Measurements from ENCODE around the gene GUK1.

DNA sequence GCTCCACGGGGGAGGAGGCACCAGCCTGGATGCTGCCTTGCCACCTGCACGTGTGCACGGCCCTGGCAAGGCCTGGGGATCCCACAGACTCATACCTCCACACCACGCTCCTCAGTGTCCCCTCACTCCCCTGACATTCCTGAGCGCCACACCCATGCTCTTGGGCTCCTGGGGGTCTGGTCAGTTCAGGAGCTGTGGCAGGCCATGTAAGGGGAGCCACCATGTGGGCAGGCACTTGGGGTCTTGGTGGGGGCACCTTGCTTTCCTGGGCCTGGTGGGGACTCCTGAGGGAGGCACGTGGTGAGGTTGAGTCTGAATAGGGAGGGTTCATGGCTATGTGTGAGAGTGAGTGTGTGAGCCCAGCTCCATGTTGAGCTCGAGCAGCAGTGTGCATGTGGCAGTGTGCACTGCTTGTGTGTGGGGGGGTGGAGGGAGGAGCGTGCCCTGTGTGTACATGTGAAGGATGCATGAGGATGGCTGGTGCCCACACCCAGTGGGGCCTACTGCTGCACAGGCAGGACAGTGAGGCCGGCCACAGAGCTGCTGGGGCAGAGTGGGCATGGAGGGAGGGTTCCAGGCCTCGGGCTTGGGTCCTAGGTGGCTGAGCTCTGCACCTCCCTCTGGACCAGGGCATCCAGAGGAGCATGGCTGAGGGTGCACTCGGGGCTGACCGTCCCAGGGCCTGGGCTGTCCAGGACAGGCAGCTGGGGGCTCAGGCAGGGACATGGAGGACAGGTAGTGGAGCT lies 11.3 kb downstream of the GUK1 start:
- no peak for TF ChIP-seq POLR2A (IDR thresholded peaks at IDR 0.05)
- TF ChIP-seq, protein P1, sequence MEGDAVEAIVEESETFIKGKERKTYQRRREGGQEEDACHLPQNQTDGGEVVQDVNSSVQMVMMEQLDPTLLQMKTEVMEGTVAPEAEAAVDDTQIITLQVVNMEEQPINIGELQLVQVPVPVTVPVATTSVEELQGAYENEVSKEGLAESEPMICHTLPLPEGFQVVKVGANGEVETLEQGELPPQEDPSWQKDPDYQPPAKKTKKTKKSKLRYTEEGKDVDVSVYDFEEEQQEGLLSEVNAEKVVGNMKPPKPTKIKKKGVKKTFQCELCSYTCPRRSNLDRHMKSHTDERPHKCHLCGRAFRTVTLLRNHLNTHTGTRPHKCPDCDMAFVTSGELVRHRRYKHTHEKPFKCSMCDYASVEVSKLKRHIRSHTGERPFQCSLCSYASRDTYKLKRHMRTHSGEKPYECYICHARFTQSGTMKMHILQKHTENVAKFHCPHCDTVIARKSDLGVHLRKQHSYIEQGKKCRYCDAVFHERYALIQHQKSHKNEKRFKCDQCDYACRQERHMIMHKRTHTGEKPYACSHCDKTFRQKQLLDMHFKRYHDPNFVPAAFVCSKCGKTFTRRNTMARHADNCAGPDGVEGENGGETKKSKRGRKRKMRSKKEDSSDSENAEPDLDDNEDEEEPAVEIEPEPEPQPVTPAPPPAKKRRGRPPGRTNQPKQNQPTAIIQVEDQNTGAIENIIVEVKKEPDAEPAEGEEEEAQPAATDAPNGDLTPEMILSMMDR (IDR thresholded peaks at IDR 0.05), result no peak
